ENCODE data around the gene WFDC1.

The WFDC1 gene

DNA sequence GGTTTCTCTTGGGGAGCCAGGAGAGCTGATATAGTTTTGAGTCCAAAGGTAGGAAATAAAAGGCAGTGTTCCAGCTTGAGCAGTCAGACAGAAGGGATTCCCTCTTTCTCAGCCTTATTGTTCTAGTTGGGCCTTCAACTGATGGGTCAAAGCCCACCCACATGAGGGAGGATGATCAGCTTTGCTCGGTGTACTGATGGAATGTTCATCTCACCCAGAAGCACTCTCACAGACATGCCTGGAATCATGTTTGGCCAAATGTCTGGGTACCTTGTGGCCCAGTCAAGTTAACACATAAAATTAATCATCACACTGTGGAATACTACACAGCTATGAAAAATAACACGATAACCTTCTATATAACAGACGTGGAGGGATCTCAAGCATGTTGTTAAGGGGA lies 31.7 kb upstream of the WFDC1 start:
- no peak for DNase-seq (ENCODE audit: low spot score in 2 of 2)
- H3K4me1 ChIP-seq, result peaks cover 6% of the 10 kb centered on the region; the same call in 1 of the 2 replicates
- H3K4me3 ChIP-seq, result no peak overlapping the region
- H3K27me3 ChIP-seq (ENCODE audit: low read depth), result no peaks in the 10 kb centered on the region
- H3K36me3 ChIP-seq (replicated peaks), result no peaks in the 10 kb centered on the region
- in situ Hi-C loops (cut with MboI; ENCODE audit: low sequenced_read_pairs), result no loop called here
- H3K9me3 ChIP-seq, result no peaks in the 10 kb centered on the region

DNA sequence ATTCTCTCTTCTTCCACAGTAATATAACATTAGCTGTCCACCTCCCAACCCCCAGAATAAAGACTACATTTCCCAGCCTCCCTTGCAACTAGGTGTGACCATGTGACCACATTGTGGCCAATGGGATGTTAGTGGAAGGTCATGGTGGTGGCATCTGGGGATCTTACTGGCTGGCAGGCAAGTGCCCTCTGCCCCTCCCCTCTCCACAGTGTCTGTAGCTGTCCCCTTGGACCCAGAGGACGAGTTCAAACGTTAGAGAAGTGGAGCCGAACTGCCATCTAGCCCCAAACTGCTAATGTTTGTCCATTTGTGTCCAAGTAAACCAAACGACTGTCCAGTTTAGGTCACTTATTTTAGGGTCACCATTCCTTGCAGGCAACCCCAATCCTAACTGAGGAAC lies 28.2 kb upstream of the WFDC1 start:
- H3K27me3 ChIP-seq (ENCODE audit: low read depth), result 0 out of 2 replicates have a peak, but pooled peaks cover 2% of the 10 kb centered on the region
- in situ Hi-C loops (cut with MboI; ENCODE audit: low sequenced_read_pairs), result no loop called here
- no peaks in the 10 kb centered on the region for H3K4me1 ChIP-seq
- H3K9me3 ChIP-seq, result no peaks in the 10 kb centered on the region
- no peaks in the 10 kb centered on the region for H3K36me3 ChIP-seq (replicated peaks)
- no peak overlapping the region for H3K4me3 ChIP-seq
- peak; percentile 72 to 79 for DNase-seq (ENCODE audit: low spot score in 2 of 2)

- H3K4me1 ChIP-seq, result no peaks in the 10 kb centered on the region
- no peaks in the 10 kb centered on the region for H3K9me3 ChIP-seq
- no peak overlapping the region for H3K4me3 ChIP-seq
- H3K27me3 ChIP-seq (ENCODE audit: low read depth), result peaks cover 7% of the 10 kb centered on the region; the same call in 1 of the 2 replicates
- in situ Hi-C loops (cut with MboI; ENCODE audit: low sequenced_read_pairs), result no loop called here
- H3K36me3 ChIP-seq (replicated peaks), result no peaks in the 10 kb centered on the region
- DNase-seq (ENCODE audit: low spot score in 2 of 2), result no peak
These were observed 27.3 kb upstream of the WFDC1 start for GRCh38 chr16:84267380-84267779.

DNA sequence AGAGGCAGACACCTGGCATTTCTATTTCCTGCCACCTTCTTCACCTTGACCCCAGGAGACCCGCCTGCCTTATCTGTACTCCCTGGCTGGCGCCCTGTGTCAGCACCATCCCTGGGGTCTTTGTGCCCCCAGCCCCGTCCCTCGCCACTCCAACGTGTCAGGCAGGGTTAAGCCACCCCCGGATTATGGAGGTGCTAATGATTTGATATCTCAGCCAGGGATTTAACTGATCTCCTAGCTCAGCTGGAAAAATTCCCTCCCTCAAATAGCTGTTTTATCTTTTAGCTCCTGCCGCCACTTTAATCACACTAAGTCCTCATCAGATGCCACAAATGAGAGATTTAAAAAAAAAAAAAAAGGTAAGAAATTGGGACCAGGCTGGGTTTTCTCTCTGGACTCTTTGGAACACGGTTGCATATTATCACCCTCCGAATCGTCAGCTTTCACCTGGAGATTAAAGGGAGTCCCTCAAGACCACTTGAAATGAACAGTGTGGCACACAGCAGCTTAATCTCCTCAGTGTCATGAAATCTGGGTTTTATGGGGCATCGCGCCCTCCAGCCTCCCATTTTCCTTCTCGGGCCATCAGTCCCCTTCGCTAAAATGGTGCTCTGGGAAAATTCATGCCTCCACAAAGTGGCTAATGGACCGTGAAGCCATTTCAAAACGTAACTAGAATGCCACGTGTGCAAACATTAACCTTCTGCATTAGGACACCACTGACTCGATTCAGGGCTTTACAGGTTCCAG lies 26.2 kb upstream of the WFDC1 start:
- no peak for DNase-seq (ENCODE audit: low spot score in 2 of 2)
- Histone ChIP-seq H3K9me3 (no peaks in the 10 kb centered on the region), H3K4me3 (no peak overlapping the region), H3K36me3 (replicated peaks) (no peaks in the 10 kb centered on the region), H3K4me1 (no peaks in the 10 kb centered on the region), H3K27me3 (ENCODE audit: low read depth) (peaks cover 11% of the 10 kb centered on the region)
- in situ Hi-C loops (cut with MboI; ENCODE audit: low sequenced_read_pairs), result no loop called here

- no peaks in the 10 kb centered on the region for H3K4me1 ChIP-seq
- DNase-seq (ENCODE audit: low spot score in 2 of 2), result no peak
- peaks cover 11% of the 10 kb centered on the region for H3K27me3 ChIP-seq (ENCODE audit: low read depth)
These were observed 24.6 kb upstream of the WFDC1 start for GRCh38 chr16:84270071-84270470.

DNA sequence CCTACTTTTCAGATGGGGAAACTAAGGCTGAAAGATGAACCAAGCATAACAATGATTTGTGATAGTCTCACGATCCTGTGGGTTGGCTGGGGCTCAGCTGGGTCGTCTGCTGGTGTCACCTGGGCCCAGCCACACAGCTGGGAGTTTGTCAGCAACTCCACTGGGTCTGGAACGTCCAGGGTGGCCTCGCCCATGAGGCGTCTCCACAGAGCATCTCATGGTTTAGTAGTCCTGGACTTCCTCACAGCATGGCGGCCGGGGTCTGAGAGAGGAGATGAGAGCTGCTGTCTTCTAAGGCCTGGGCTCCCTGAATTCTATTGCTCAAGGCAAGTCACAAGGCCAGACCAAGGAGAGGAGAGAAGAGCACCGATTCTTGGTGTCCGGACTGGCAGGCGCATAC lies 24.1 kb upstream of the WFDC1 start:
- no peak for DNase-seq (ENCODE audit: low spot score in 2 of 2)
- no peaks in the 10 kb centered on the region for H3K9me3 ChIP-seq
- no peaks in the 10 kb centered on the region for H3K36me3 ChIP-seq (replicated peaks)
- peaks cover 11% of the 10 kb centered on the region for H3K27me3 ChIP-seq (ENCODE audit: low read depth)
- H3K4me1 ChIP-seq, result no peaks in the 10 kb centered on the region
- H3K4me3 ChIP-seq, result no peak overlapping the region
- in situ Hi-C loops (cut with MboI; ENCODE audit: low sequenced_read_pairs), result no loop called here

More at GRCh38 chr16:84270071-84270470, 24.6 kb upstream of the WFDC1 start:
- in situ Hi-C loops (cut with MboI; ENCODE audit: low sequenced_read_pairs), result no loop called here
- Histone ChIP-seq H3K36me3 (replicated peaks) (no peaks in the 10 kb centered on the region), H3K9me3 (no peaks in the 10 kb centered on the region), H3K4me3 (no peak overlapping the region)

DNA sequence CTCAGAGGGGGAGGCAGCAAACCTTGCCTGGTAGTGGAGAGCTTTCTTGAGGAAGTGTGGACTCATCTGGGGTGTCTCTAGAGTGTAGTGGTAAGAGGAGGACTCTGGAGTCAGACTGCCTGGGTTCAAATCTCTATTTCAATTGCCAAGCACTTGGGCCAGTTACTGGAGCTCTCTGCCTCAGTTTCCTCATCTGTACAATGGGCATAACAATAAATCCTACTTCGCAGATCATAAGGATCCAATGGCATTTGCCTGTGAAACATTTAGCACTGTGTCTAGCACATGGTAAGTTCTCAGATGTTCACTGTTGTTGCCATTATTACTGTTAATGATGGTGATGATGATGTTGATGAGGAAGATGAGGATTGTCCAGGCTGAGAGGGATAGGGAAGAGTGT lies 23.6 kb upstream of the WFDC1 start:
- no peaks in the 10 kb centered on the region for H3K36me3 ChIP-seq (replicated peaks)
- peaks cover 11% of the 10 kb centered on the region for H3K27me3 ChIP-seq (ENCODE audit: low read depth)
- H3K4me1 ChIP-seq, result no peaks in the 10 kb centered on the region
- H3K4me3 ChIP-seq, result no peak overlapping the region
- no peak for DNase-seq (ENCODE audit: low spot score in 2 of 2)
- H3K9me3 ChIP-seq, result no peaks in the 10 kb centered on the region
- in situ Hi-C loops (cut with MboI; ENCODE audit: low sequenced_read_pairs), result no loop called here

DNA sequence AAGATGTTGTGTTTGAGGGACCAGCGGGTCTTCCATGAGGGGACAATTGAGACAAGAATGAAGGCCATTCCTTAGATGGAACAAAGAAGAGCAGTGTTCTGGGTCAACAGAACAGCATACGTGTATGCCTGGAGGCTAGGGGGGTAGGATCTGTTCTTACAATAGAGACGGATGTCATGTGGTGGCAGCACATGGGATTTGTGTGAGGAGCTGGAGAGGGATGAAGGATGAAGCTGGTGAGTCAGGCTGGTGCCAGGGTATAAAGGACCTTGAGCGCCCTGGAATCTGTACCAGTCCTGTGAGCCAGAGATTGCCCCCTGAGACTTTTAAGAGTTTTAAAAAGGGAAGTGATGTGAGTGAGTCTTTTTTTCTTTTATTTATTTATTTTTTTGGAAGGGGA lies 22.8 kb upstream of the WFDC1 start:
- peaks cover 11% of the 10 kb centered on the region for H3K27me3 ChIP-seq (ENCODE audit: low read depth)

DNA sequence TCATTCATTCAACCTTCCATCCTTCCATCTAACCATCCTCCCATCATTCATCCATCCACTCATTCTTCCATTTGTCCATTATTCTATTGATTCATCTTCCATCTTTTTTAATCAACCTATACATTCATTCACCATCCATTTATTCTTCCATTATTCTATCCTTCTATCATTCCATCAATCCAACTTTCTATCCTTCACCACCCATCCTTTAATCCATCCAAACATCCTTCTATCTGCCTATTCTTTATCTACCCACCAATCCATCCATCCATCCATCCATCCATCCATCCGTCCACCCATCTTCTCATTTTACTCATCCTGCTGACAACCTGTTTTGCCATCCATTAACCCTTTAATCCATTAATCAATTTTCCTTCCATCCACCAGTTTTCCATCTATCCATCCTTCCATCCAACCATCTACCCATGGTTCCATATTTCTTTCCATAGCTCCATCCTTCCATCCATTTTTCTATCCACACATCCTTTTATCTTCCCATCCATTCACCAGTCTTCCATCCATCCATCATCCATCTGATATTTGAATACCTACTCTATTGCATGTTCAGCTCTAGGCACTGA lies 21.8 kb upstream of the WFDC1 start:
- no peaks in the 10 kb centered on the region for H3K4me1 ChIP-seq
- DNase-seq (ENCODE audit: low spot score in 2 of 2), result no peak
- no peak overlapping the region for H3K4me3 ChIP-seq
- H3K36me3 ChIP-seq (replicated peaks), result no peaks in the 10 kb centered on the region
- in situ Hi-C loops (cut with MboI; ENCODE audit: low sequenced_read_pairs), result no loop called here
- no peaks in the 10 kb centered on the region for H3K9me3 ChIP-seq
- peaks cover 11% of the 10 kb centered on the region for H3K27me3 ChIP-seq (ENCODE audit: low read depth)

More for the DNA sequence above, 22.8 kb upstream of the WFDC1 start:
- no peaks in the 10 kb centered on the region for H3K9me3 ChIP-seq
- no peak overlapping the region for H3K4me3 ChIP-seq
- no peaks in the 10 kb centered on the region for H3K4me1 ChIP-seq
- DNase-seq (ENCODE audit: low spot score in 2 of 2), result no peak
- in situ Hi-C loops (cut with MboI; ENCODE audit: low sequenced_read_pairs), result no loop called here
- no peaks in the 10 kb centered on the region for H3K36me3 ChIP-seq (replicated peaks)

DNA sequence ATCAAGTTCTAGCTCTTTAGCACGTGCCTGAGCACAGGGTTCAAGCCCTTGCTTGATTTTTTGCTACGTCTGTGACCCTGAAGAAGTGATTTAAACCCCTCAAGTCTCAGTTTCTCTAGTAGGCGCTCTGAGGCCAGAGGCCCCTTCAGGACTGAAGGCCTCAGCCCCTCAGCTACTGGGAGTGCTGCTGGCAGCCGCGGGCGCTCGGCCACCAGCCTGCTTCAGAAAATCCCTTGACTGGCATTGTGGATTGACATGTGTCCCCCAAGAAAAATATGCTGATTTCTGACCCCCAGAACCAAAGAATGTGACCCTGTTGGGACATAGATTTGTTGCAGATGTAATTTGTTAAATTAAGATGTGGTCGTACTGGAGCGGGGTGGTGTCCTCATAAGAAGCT lies 20.2 kb upstream of the WFDC1 start:
- Histone ChIP-seq H3K36me3 (replicated peaks) (no peaks in the 10 kb centered on the region), H3K27me3 (ENCODE audit: low read depth) (peaks cover 11% of the 10 kb centered on the region), H3K9me3 (no peaks in the 10 kb centered on the region), H3K4me3 (no peak overlapping the region), H3K4me1 (no peaks in the 10 kb centered on the region)
- in situ Hi-C loops (cut with MboI; ENCODE audit: low sequenced_read_pairs), result no loop called here
- no peak for DNase-seq (ENCODE audit: low spot score in 2 of 2)

- H3K9me3 ChIP-seq, result no peaks in the 10 kb centered on the region
- H3K4me1 ChIP-seq, result no peaks in the 10 kb centered on the region
- no peak for DNase-seq (ENCODE audit: low spot score in 2 of 2)
- no peak overlapping the region for H3K4me3 ChIP-seq
- peaks cover 11% of the 10 kb centered on the region for H3K27me3 ChIP-seq (ENCODE audit: low read depth)
- H3K36me3 ChIP-seq (replicated peaks), result no peaks in the 10 kb centered on the region
- in situ Hi-C loops (cut with MboI; ENCODE audit: low sequenced_read_pairs), result no loop called here
These were observed 19.0 kb upstream of the WFDC1 start for GRCh38 chr16:84275585-84276151.

DNA sequence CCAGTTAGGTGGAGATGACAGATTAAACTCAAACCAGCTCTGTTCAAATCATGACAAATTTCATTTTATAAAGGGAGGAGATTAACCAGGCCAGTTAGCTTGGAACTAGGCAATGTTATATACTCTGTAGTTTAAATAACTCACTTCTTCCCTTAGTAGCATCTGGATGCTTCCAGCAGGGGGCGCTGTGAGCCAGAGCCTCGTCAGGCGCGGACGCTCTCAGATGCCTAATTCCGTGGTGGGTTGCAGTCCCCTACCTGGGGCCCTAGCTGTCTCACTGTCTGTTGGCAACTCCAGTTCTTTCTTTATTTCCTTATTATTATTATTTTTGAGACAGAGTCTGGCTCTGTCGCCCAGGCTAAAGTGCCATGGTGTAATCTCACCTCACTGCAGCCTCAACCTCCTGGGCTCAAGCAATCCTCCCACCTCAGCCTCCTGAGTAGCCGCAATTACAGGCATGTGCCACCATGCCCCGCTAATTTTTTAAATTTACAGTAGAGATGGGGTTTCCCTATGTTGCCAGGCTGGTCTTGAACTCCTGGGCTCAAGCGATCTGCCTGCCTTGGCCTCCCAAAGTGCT lies 17.3 kb upstream of the WFDC1 start:
- Histone ChIP-seq H3K4me1 (no peaks in the 10 kb centered on the region), H3K4me3 (no peak overlapping the region), H3K9me3 (no peaks in the 10 kb centered on the region), H3K27me3 (ENCODE audit: low read depth) (peaks cover 4% of the 10 kb centered on the region), H3K36me3 (replicated peaks) (no peaks in the 10 kb centered on the region)
- peak; percentile 51 to 85 for DNase-seq (ENCODE audit: low spot score in 2 of 2)
- in situ Hi-C loops (cut with MboI; ENCODE audit: low sequenced_read_pairs), result no loop called here

- no peaks in the 10 kb centered on the region for H3K36me3 ChIP-seq (replicated peaks)
- no peaks in the 10 kb centered on the region for H3K4me1 ChIP-seq
- no peak for DNase-seq (ENCODE audit: low spot score in 2 of 2)
- no peak overlapping the region for H3K4me3 ChIP-seq
- no peaks in the 10 kb centered on the region for H3K27me3 ChIP-seq (ENCODE audit: low read depth)
- H3K9me3 ChIP-seq, result no peaks in the 10 kb centered on the region
- in situ Hi-C loops (cut with MboI; ENCODE audit: low sequenced_read_pairs), result no loop called here
These were observed 16.3 kb upstream of the WFDC1 start for GRCh38 chr16:84278333-84278732.

- Histone ChIP-seq H3K36me3 (replicated peaks) (no peaks in the 10 kb centered on the region), H3K27me3 (ENCODE audit: low read depth) (no peaks in the 10 kb centered on the region), H3K4me3 (no peak overlapping the region), H3K9me3 (no peaks in the 10 kb centered on the region), H3K4me1 (no peaks in the 10 kb centered on the region)
- DNase-seq (ENCODE audit: low spot score in 2 of 2), result no peak
- in situ Hi-C loops (cut with MboI; ENCODE audit: low sequenced_read_pairs), result no loop called here
These were observed 15.7 kb upstream of the WFDC1 start for GRCh38 chr16:84278968-84279367.

Data from HAP-1 (cell line).